H9 (cell line): ENCODE results near the gene DOCK1. TPM values are rescaled to one million over a fixed set of nuclear protein-coding genes. Genes with fewer than 3 reads are reported as not detected.

Experiments used
- DNase-seq: peaks from one replicate; pipeline ENCODE4 v3.0.0-alpha.2; 2017
- H2AFZ ChIP-seq: one replicate; pipeline ENCODE4 v1.6.1; 2013; ENCODE audit warnings: mild to moderate bottlenecking, low read length, control low read depth, moderate library complexity
- H2AK5ac ChIP-seq: 2 replicates; pipeline ENCODE4 v1.6.1; 2013; ENCODE audit warnings: low read length, control low read depth, mixed read lengths; ENCODE audit not compliant: insufficient read length
- H2BK120ac ChIP-seq: one replicate; pipeline ENCODE4 v1.6.1; 2013; ENCODE audit warnings: low read depth, mild to moderate bottlenecking, low read length, control low read depth, inconsistent platforms; ENCODE audit not compliant: poor library complexity, severe bottlenecking
- H2BK12ac ChIP-seq: 2 replicates; pipeline ENCODE4 v1.6.1; 2013; ENCODE audit warnings: low read length, control low read depth, mixed read lengths, low read depth; ENCODE audit not compliant: insufficient read length
- H2BK15ac ChIP-seq: 2 replicates; pipeline ENCODE4 v1.6.1; 2013; ENCODE audit warnings: low read depth, low read length, control low read depth
- H2BK20ac ChIP-seq: one replicate; pipeline ENCODE4 v1.6.1; 2013; ENCODE audit warnings: low read depth, mild to moderate bottlenecking, low read length, control low read depth, inconsistent platforms; ENCODE audit not compliant: poor library complexity, severe bottlenecking
- H2BK5ac ChIP-seq: 2 replicates; pipeline ENCODE4 v1.6.1; 2013; ENCODE audit warnings: low read length, control low read depth, mixed read lengths; ENCODE audit not compliant: insufficient read length
- H3K14ac ChIP-seq: 2 replicates; pipeline ENCODE4 v1.6.1; 2013; ENCODE audit warnings: low read length, control low read depth; ENCODE audit not compliant: insufficient read depth
- H3K18ac ChIP-seq: 2 replicates; pipeline ENCODE4 v1.6.1; 2013; ENCODE audit warnings: low read depth, mild to moderate bottlenecking, mixed read lengths, low read length, control low read depth; ENCODE audit not compliant: insufficient read length
- H3K23ac ChIP-seq: 2 replicates; pipeline ENCODE4 v1.6.1; 2013; ENCODE audit warnings: low read length, control low read depth, mixed read lengths, low read depth; ENCODE audit not compliant: insufficient read length
- H3K23me2 ChIP-seq: 2 replicates; pipeline ENCODE4 v1.6.1; 2013; ENCODE audit warnings: low read depth, mild to moderate bottlenecking, mixed read lengths, low read length, control low read depth; ENCODE audit not compliant: insufficient read length, poor library complexity, severe bottlenecking
- H3K27ac ChIP-seq: 2 replicates; pipeline ENCODE4 v1.5.1; 2013; ENCODE audit warnings: low read length, control low read depth, mixed read lengths, low read depth; ENCODE audit not compliant: insufficient read length
- H3K27me3 ChIP-seq: 2 replicates; pipeline ENCODE4 v1.6.1; 2013; ENCODE audit warnings: low read length, control low read depth, inconsistent platforms; ENCODE audit not compliant: insufficient read depth
- H3K4ac ChIP-seq: 2 replicates; pipeline ENCODE4 v1.6.1; 2013; ENCODE audit warnings: low read depth, mild to moderate bottlenecking, control low read depth, inconsistent platforms, low read length, moderate library complexity
- H3K4me1 ChIP-seq: 2 replicates; pipeline ENCODE4 v1.6.1; 2013; ENCODE audit warnings: low read length, control low read depth, inconsistent platforms; ENCODE audit not compliant: insufficient read depth
- H3K4me2 ChIP-seq: 2 replicates; pipeline ENCODE4 v1.6.1; 2013; ENCODE audit warnings: low read length, control low read depth, mixed read lengths; ENCODE audit not compliant: insufficient read length, insufficient read depth
- H3K56ac ChIP-seq: 2 replicates; pipeline ENCODE4 v1.6.1; 2013; ENCODE audit warnings: low read depth, mild to moderate bottlenecking, mixed read lengths, low read length, control low read depth; ENCODE audit not compliant: insufficient read length
- H3K79me1 ChIP-seq: 2 replicates; pipeline ENCODE4 v1.6.1; 2013; ENCODE audit warnings: low read depth, mild to moderate bottlenecking, moderate library complexity, low read length, control low read depth, inconsistent platforms; ENCODE audit not compliant: insufficient read depth, poor library complexity, severe bottlenecking
- H3K79me2 ChIP-seq: 2 replicates; pipeline ENCODE4 v1.6.1; 2013; ENCODE audit warnings: low read length, control low read depth, inconsistent platforms; ENCODE audit not compliant: insufficient read depth
- H3K9ac ChIP-seq: 2 replicates; pipeline ENCODE4 v1.6.1; 2013; ENCODE audit warnings: low read length, control low read depth, mixed read lengths; ENCODE audit not compliant: insufficient read length; ENCODE audit errors: extremely low read depth
- H3K9me3 ChIP-seq: one replicate; pipeline ENCODE4 v1.6.1; 2013; ENCODE audit warnings: low read depth, low read length, inconsistent platforms; ENCODE audit not compliant: control insufficient read depth
- H3T11ph ChIP-seq: one replicate; pipeline ENCODE4 v1.6.1; 2013; ENCODE audit warnings: mild to moderate bottlenecking, low read length, control low read depth, inconsistent platforms
- H4K20me1 ChIP-seq: one replicate; pipeline ENCODE4 v1.6.1; 2013; ENCODE audit not compliant: control insufficient read depth, insufficient read length, insufficient read depth
- H4K5ac ChIP-seq: 2 replicates; pipeline ENCODE4 v1.6.1; 2013; ENCODE audit warnings: low read depth, mild to moderate bottlenecking, mixed read lengths, low read length, control low read depth; ENCODE audit not compliant: insufficient read length
- H4K8ac ChIP-seq: replicated peaks from 2 replicates; pipeline ENCODE4 v1.6.1; 2013; ENCODE audit warnings: low read length, control low read depth, mixed read lengths, low read depth; ENCODE audit not compliant: insufficient read length
- H4K91ac ChIP-seq: 2 replicates; pipeline ENCODE4 v1.6.1; 2013; ENCODE audit warnings: low read depth, mild to moderate bottlenecking, moderate library complexity, mixed read lengths, low read length, control low read depth; ENCODE audit not compliant: insufficient read length
- H3K27ac Mint-ChIP-seq, 3 experiments: 2 replicates in 2 of 3; 3 replicates in 1 of 3; pipeline ENCODE4 v1.8.0; 2020 to 2021; ENCODE audit warnings: mixed read lengths in 3 of 3, mild to moderate bottlenecking in 1 of 3, moderate library complexity in 1 of 3
- H3K27me3 Mint-ChIP-seq: 2 replicates; pipeline ENCODE4 v1.8.0; 2021; ENCODE audit warnings: low read depth, mild to moderate bottlenecking, moderate library complexity, mixed read lengths
- H3K36me3 Mint-ChIP-seq, 3 experiments: 2 replicates in 2 of 3; 3 replicates in 1 of 3; pipeline ENCODE4 v1.8.0; 2020 to 2021; ENCODE audit warnings: low read depth in 3 of 3, mixed read lengths in 3 of 3; ENCODE audit not compliant: insufficient read depth in 1 of 3
- H3K4me1 Mint-ChIP-seq, 2 experiments: 2 replicates each; pipeline ENCODE4 v1.8.0; 2020; ENCODE audit warnings: mixed read lengths in 2 of 2
- H3K4me3 Mint-ChIP-seq, 2 experiments: 2 replicates in 1 of 2; 3 replicates in 1 of 2; pipeline ENCODE4 v1.8.0; 2020 to 2021; ENCODE audit warnings: mild to moderate bottlenecking in 2 of 2, mixed read lengths in 2 of 2, moderate library complexity in 1 of 2
- H3K9me3 Mint-ChIP-seq, 2 experiments: 2 replicates in 1 of 2; 3 replicates in 1 of 2; pipeline ENCODE4 v1.8.0; 2020; ENCODE audit warnings: mild to moderate bottlenecking in 2 of 2, mixed read lengths in 2 of 2, moderate library complexity in 1 of 2
- CTCF ChIP-seq: fragments of 200-600 bp; sonication (generic); conservative IDR thresholded peaks from 3 replicates; pipeline ENCODE4 v1.8.0; 2021; ENCODE audit warnings: antibody characterized with exemption, mild to moderate bottlenecking
- WGBS: extraction: QIAGEN DNeasy Blood & Tissue Kit; methylation state at CpG from one replicate; pipeline ENCODE4 v1.1.7; 2013; ENCODE audit warnings: missing lambda C conversion rate, low lambda C conversion rate, mixed read lengths; ENCODE audit not compliant: insufficient read length; ENCODE audit errors: extremely low coverage; 5-methylcytosine and 5-hydroxymethylcytosine counted together
- total RNA-seq: library from RNA; stranded (reverse); gene quantifications from 2 replicates; pipeline ENCODE4 v1.2.1, GENCODE V29; 2021

DOCK1 gene
- total RNA-seq, 1 experiment from 2014 or later = 57.0 TPM

GRCh38 chr10:127386606-127387327, 481.5 kb downstream of the DOCK1 start:
- WGBS = no CpG with 5 or more reads among the region's 17 CpGs
- H3K27ac Mint-ChIP-seq = no peak overlapping the region; a peak in 1 of 7 replicates
- H2AFZ ChIP-seq = no peak overlapping the region

More at GRCh38 chr10:127386606-127387327, 481.5 kb downstream of the DOCK1 start:
- no peaks in the 10 kb centered on the region for H3K9me3 Mint-ChIP-seq
- H3K79me2 ChIP-seq = no peaks in the 10 kb centered on the region
- H2AK5ac ChIP-seq = no peak overlapping the region
- H2BK15ac ChIP-seq = no peak overlapping the region
- H3K4me1 ChIP-seq = peaks cover 7% of the 10 kb centered on the region; the same call in 1 of the 2 replicates
- no peak overlapping the region for H4K91ac ChIP-seq
- no peak overlapping the region for H3K4ac ChIP-seq
- H3K27me3 ChIP-seq = no peaks in the 10 kb centered on the region
- no peak overlapping the region for H3K56ac ChIP-seq
- H2BK20ac ChIP-seq = no peak overlapping the region
- peaks cover 7 to 30% (median 20%) of the 10 kb centered on the region in 3 experiments; a peak in 6 of 7 replicates for H3K36me3 Mint-ChIP-seq
- H3K9ac ChIP-seq = no peak overlapping the region
- H3K14ac ChIP-seq = no peak overlapping the region
- no peaks in the 10 kb centered on the region for H3K79me1 ChIP-seq
- no peak overlapping the region for H2BK120ac ChIP-seq
- no peaks in the 10 kb centered on the region for H3K27me3 Mint-ChIP-seq
- no peak for TF ChIP-seq CTCF
- no peak overlapping the region for H4K5ac ChIP-seq
- DNase-seq = peak; percentile 80
- no peak overlapping the region for H3K23ac ChIP-seq
- no peaks in the 10 kb centered on the region for H3K9me3 ChIP-seq
- H3K4me3 Mint-ChIP-seq = no peak overlapping the region; a peak in 1 of 5 replicates
- H4K20me1 ChIP-seq = no peaks in the 10 kb centered on the region
- H3T11ph ChIP-seq = no peak overlapping the region
- H3K4me1 Mint-ChIP-seq = peaks cover 13 to 14% of the 10 kb centered on the region in 2 experiments
- no peak overlapping the region for H3K27ac ChIP-seq
- no peak overlapping the region for H3K4me2 ChIP-seq
- no peak overlapping the region for H2BK12ac ChIP-seq
- no peak overlapping the region for H2BK5ac ChIP-seq
- H4K8ac ChIP-seq = no peak overlapping the region
- H3K23me2 ChIP-seq = peaks cover 6% of the 10 kb centered on the region
- H3K18ac ChIP-seq = no peak overlapping the region
